Fibroblast of skin of right biceps (primary cell): Measurements from ENCODE around the gene SETD1B.
"Not testable (repeated sequence)": the region's sequence is repeated elsewhere in the genome, so short reads cannot be mapped to it uniquely, and the experiment has no call there.

Experiments
- DNase-seq: peaks from one replicate; pipeline ENCODE4 v3.0.0-alpha.2; 2013

The SETD1B gene

DNA sequence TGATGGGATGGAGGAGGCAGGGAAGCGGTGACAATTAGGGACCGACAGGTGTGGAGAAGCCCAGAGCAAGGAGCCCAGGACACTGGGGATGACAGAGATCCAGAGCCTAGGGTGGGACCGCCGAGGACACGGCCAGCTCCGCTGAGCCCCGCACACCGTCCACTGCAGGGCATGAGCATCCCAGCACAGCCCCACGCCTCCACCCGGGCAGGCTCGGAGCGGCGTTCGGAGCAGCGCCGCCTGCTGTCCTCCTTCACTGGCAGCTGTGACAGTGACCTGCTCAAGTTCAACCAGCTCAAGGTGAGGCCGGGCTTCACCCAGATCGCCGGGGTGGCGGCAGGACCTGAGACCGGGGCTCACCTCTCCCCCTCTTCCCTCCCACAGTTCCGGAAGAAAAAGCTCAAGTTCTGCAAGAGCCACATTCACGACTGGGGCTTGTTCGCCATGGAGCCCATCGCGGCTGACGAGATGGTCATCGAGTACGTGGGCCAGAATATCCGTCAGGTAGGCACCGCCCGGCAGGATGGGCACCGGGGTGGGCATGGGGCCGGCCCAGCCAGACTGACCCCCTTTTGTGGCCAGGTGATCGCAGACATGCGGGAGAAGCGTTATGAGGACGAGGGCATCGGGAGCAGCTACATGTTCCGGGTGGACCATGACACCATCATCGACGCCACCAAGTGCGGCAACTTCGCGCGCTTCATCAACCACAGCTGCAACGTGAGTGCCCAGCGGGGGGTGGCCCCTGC, 23.7 kb downstream of the SETD1B start:
- DNase-seq: no peak

GRCh38 chr12:121828306-121828705, 24.5 kb downstream of the SETD1B start:
- no peak for DNase-seq

DNA sequence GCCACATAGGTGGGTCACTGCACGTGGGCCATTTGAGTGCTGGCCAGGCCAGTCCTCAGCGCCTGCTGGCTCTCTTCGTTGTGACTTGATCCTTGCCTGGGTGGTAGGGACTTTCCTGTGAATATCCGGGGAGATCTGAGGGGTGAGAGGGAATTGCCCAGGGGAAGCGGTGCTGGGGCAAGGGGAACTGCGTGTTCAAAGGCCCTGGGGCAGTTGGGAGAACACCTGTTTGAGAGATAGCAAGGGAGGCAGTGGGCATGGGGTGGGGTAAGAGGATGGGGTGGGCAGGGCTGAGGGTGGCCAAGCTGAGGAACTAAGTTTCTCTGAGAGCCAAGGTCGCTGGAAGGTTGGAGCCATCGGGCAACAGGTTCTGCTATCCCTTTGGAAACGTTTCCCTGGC, 25.0 kb downstream of the SETD1B start:
- no peak for DNase-seq

DNA sequence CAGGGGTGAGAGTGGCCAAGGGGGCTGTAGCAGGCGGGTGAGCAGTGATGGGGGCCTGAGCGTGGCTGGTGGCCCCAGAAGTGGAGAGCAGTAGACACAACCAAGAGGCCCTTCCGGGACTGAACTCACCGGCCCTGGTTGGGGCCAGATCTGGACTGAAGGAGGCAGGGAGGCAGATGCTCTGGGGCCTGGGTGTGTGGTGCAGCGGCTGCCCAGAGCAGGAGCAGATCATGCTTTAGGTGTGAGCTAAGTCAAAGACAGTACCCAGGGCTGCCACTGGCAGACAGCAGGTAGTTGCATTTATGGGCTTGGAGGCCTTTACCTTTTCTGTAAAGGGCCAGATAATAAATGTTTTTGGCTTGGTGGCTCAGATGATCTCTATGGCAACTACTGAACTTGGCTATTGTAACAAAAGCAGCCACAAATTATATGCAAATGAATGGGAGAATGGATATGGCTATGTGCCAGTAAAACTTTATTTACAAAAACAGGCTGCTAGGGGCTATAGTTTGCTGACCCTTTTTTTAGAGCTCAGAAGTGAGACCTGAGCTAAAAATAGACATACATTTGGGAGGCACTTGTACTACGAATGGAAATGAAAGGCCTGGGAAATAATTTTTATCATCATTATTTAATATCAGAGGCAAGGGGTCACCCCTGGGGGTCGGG, 25.6 kb downstream of the SETD1B start:
- no peak for DNase-seq

GRCh38 chr12:121830134-121830533, 26.3 kb downstream of the SETD1B start:
- DNase-seq: no peak

GRCh38 chr12:121830588-121831265, 26.9 kb downstream of the SETD1B start:
- DNase-seq: no peak

- no peak for DNase-seq
These were observed 27.9 kb downstream of the SETD1B start for GRCh38 chr12:121831571-121832245.

DNA sequence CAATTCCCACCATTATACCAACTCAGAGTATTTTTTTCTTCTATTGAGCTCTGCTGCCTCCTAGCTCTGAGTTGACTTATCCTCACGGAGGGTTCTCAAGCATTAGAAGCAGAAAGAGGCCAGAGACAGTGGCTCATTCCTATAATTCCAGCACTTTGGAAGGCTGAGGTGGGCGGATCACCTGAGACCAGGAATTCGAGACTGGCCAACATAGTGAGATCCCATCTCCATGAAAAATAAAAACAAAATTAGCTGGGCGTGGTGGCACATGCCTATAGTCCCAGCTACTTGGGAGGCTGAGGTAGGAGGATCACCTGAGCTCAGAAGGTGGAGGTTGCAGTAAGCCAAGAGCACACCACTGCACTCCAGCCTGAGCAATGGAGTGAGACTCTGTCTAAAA, 33.9 kb downstream of the SETD1B start:
- no peak for DNase-seq

DNA sequence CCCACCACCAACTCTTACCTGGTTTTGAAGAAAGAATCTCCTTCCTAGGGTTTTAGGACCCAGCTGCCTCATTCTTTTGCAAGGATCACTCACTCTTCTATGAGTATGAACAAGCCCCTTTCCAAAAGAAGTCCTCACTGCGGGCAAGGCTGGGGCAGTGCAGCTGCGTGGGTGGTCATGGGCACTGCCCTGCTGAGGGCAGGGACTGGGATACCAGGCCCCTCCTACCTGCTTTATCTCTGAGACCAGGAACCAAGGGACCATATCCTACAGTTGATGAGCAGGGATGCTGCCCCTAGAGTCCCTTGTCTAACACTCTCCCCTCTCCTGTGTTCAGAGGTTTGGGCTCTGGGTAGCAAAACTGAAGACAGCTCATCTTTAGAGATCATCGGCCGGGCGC, 34.3 kb downstream of the SETD1B start:
- DNase-seq: no peak

GRCh38 chr12:121839106-121839992, 35.5 kb downstream of the SETD1B start:
- peak; percentile 97 for DNase-seq

DNA sequence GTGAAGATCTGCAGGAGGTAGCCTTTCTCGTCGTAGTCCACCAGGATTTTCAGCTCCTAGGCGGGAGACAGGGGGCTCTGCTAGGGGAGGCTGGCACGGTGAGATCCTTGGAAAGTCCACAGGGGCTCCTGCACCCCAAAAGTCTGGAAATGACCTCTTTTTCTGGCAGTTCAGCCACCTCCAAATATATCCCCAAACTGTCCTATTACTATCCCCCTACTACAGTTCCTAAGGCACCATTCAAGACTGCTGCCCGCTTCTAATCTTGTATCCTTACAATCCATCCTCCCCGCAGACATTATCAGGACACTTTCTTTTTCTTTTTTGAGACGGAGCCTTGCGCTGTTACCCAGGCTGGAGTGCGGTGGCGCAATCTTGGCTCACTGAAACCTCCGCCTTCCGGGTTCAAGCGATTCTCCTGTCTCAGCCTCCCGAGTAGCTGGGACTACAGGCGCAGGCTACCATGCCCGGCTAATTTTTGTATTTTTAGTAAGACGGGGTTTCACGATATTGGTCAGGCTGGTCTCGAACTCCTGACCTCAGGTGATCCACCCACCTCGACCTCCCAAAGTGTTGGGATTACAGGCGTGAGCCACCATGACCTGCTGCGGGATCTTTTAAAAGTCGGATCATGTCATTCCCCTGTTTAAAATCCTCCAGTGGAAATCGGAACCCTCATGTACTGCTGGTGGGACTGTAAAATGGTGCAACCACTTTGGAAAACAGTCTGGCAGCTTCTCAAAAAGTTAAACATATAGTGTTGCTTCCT, 36.4 kb downstream of the SETD1B start:
- DNase-seq: no peak

DNA sequence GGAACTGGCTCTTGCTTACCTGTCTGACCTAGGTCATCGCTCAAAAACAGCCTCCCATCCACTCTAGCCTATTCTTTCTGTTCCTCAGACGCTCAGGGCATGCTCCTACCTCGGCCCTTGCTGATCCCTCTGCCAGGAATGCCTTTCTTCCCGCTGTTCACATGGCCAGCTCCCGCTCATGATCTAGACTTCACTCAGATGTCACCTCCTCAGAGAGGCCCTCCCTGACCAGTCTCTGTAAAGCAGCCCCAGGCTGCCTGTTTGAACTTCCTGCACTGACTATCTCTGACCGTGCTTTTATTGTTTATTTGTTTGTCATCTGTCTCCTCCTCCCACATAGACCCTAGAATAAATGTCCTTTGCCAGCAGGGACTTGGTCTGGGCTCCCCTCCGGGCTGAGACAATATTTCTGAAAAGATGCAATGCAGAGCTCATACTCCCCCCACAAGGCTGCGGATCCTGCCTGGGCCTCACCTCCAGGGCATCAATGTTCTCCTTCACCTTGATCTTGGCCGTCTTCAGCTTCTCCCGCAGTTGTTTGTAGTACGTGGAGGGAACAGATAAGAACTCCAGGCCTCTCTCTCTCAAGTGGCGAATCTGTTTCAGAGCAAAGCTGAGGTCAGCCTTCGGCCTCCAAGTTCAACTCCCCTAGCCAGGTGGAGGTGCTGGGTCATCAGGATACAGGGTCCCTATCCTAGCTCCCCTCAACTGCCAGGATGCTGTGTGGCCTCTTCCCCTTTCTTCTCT, 39.6 kb downstream of the SETD1B start:
- DNase-seq: no peak

DNA sequence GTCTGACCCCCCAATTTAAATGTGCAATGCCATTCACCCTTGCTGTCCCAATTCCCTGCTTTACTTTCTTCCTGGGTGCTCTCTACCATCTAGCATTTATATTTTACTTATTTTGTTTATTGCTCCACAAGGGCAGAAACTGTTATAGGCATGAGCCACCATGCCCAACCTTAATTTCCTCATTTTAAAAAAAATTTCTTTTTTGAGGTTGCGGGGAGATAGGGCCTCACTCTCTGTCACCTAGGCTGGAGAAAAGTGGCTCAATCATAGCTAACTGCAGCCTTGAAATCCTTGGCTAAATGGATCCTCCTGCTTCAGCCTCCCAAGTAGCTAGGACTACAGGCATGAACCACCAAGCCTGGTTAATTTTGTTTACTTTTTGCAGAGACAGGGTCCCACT, 41.9 kb downstream of the SETD1B start:
- no peak for DNase-seq

DNA sequence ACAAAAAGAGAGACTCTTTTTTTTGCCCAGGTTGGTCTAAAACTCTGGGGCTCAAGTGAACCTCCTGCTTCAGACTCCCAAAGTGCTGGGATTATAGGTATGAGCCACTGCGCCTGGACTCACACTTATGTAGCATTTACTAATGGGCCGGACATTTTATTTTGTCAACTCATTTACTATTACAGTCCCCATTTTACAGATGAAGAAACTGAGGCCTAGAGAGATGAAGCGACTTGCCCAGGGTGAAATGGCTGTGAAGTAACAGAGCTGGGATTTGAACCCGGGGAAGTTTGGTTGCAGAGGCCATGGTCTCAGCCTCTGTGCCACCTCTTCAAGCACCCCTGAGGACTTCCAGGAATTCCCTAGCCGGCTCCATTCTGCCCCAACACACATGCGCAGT, 45.4 kb downstream of the SETD1B start:
- no peak for DNase-seq

GRCh38 chr12:121849665-121850064, 45.9 kb downstream of the SETD1B start:
- no peak for DNase-seq

- not testable (repeated sequence) for DNase-seq
These were observed 48.6 kb downstream of the SETD1B start for GRCh38 chr12:121852392-121852791.

- peak; percentile 8 for DNase-seq
These were observed 53.8 kb downstream of the SETD1B start for GRCh38 chr12:121857322-121858246.

GRCh38 chr12:121858318-121858661, 54.5 kb downstream of the SETD1B start:
- DNase-seq: no peak

DNA sequence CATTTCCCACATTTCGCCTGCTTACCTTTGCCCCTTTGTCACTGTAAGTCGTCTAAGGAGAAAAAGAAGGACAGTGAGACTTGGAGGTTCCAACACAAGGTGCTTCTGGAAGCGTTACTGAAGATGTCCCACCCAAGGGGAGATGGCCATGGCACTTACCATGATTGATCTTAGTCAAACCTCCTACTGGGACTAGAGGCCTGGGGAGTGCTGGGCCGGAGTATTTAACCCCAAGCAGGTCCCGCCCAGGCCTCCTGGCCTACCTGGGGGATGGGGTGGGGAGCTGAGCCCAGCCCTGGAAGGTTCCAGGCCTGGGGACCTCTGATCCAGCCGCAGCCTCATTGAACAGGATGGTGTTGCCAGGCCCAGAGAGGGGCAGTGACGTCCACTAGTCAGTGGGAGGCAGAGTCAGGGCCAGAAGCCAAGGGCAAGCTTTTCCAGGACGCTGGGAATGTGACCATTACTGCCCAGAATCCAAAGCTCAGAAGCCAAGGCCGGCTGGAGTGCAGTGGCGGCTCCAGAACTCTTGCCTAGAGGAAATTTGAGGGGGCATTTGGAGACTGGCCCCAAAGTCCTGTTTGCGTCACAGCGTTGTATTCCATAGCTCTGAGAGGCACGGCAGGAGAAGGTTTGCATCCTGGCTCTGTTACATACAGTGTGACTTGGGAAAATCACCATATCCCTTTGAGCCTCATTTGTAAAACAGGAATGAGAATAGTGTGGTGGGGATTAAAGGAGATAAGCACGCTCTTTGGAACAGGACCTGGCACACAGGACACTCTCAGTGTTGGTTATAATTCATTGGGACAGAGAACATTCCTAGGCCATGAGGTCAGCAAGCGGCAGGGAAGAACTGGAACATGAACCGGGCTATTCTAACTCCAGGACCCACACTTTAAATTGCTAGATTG, 55.1 kb downstream of the SETD1B start, which contains the start of gene HPD:
Gene HPD, minus strand, starts transcription at position 198 of the 911 bp plus-strand sequence. Its CDS starts 36 bp downstream, at position 162.
- DNase-seq: peak; percentile 81
